Keratinocyte (primary cell): ENCODE measurements around the gene MTERF4. TPM values are rescaled to one million over a fixed set of nuclear protein-coding genes. Genes with fewer than 3 reads are reported as not detected.

ENCODE experiments used
- DNase-seq: peaks from one replicate; pipeline ENCODE4 v3.0.0-alpha.2; 2011; ENCODE audit warnings: low read depth, missing footprints, low spot score
- FAIRE-seq: peaks from 2 replicates; lab custom pipeline; 2011; peaks lifted over from hg19 to GRCh38; lab: Jason Lieb, UNC
- H2AFZ ChIP-seq: 2 replicates; pipeline ENCODE4 v1.6.0; 2012; ENCODE audit warnings: low read length, control low read depth, inconsistent platforms; ENCODE audit not compliant: control insufficient read depth
- H3K27ac ChIP-seq: 2 replicates; pipeline ENCODE4 v1.5.1; 2011; ENCODE audit warnings: low read length; ENCODE audit not compliant: control insufficient read depth, insufficient read depth
- H3K27me3 ChIP-seq: 3 replicates; pipeline ENCODE4 v1.6.0; 2011; ENCODE audit warnings: low read length; ENCODE audit not compliant: control insufficient read depth, insufficient read depth; ENCODE audit errors: extremely low read depth
- H3K36me3 ChIP-seq, 2 experiments: 2 replicates in 1 of 2; 3 replicates in 1 of 2; pipeline ENCODE4 v1.5.1; 2011; ENCODE audit warnings: low read length in 2 of 2, mild to moderate bottlenecking in 1 of 2; ENCODE audit not compliant: control insufficient read depth in 2 of 2, insufficient read depth in 2 of 2; ENCODE audit errors: extremely low read depth in 1 of 2
- H3K4me1 ChIP-seq: 3 replicates; pipeline ENCODE4 v1.5.1; 2011; ENCODE audit warnings: low read length; ENCODE audit not compliant: control insufficient read depth, insufficient read depth; ENCODE audit errors: extremely low read depth
- H3K4me2 ChIP-seq: 3 replicates; pipeline ENCODE4 v1.6.0; 2011; ENCODE audit warnings: low read depth, low read length; ENCODE audit not compliant: control insufficient read depth, insufficient read depth; ENCODE audit errors: extremely low read depth
- H3K4me3 ChIP-seq, 3 experiments: fragments of 200-600 bp in 1 of 3; sonication (generic) in 1 of 3; 2 replicates in 2 of 3; 3 replicates in 1 of 3; pipeline ENCODE4 v1.5.1; 2011 to 2016; ENCODE audit warnings: low read length in 3 of 3, mild to moderate bottlenecking in 3 of 3, control low read depth in 2 of 3, inconsistent platforms in 1 of 3, low read depth in 1 of 3, mixed read lengths in 1 of 3, mixed run types in 1 of 3, moderate library complexity in 1 of 3; ENCODE audit not compliant: control insufficient read depth in 2 of 3, insufficient read depth in 2 of 3; ENCODE audit errors: extremely low read depth in 1 of 3
- H3K79me2 ChIP-seq: 2 replicates; pipeline ENCODE4 v1.6.0; 2012; ENCODE audit warnings: low read length; ENCODE audit not compliant: control insufficient read depth, insufficient read depth
- H3K9ac ChIP-seq: 3 replicates; pipeline ENCODE4 v1.6.0; 2011; ENCODE audit warnings: low read length; ENCODE audit not compliant: control insufficient read depth, insufficient read depth; ENCODE audit errors: extremely low read depth
- H3K9me1 ChIP-seq: 3 replicates; pipeline ENCODE4 v1.6.0; 2011; ENCODE audit warnings: low read length; ENCODE audit not compliant: control insufficient read depth, insufficient read depth; ENCODE audit errors: extremely low read depth
- H3K9me3 ChIP-seq: 2 replicates; pipeline ENCODE4 v1.5.1; 2012; ENCODE audit warnings: low read depth, low read length; ENCODE audit not compliant: control insufficient read depth
- H4K20me1 ChIP-seq: 3 replicates; pipeline ENCODE4 v1.6.0; 2011; ENCODE audit warnings: low read length; ENCODE audit not compliant: control insufficient read depth, insufficient read depth; ENCODE audit errors: extremely low read depth
- CTCF ChIP-seq, 3 experiments: IDR thresholded peaks in 1 of 3; conservative IDR thresholded peaks in 1 of 3; optimal IDR thresholded peaks in 1 of 3; 2 replicates in 2 of 3; 3 replicates in 1 of 3; pipeline versions ENCODE3 to v1.5.1; 2011; ENCODE audit warnings: low read length in 3 of 3, mild to moderate bottlenecking in 3 of 3, moderate library complexity in 2 of 3, control low read depth in 1 of 3, inconsistent platforms in 1 of 3; ENCODE audit not compliant: insufficient read depth in 2 of 3; ENCODE audit errors: extremely low read depth in 1 of 3
- EZH2 ChIP-seq: IDR thresholded peaks from one replicate; pipeline ENCODE4 v1.6.1; 2012; ENCODE audit warnings: inconsistent platforms, mild to moderate bottlenecking, low read length, moderate library complexity
- dilution Hi-C: fragments of 300-500 bp; cut with MboI; formaldehyde crosslinking; loops from one replicate; pipeline ENCODE4 v1.7.0; 2020; ENCODE audit warnings: low sequenced_read_pairs; ENCODE audit not compliant: extremely low pct_ligation_motif_present
- polyA plus RNA-seq, 5 experiments: library from polyadenylated mRNA; depleted of rRNA in 3 of 5; stranded (reverse) in 3 of 5; stranded (forward) in 1 of 5; unstranded in 1 of 5; fragments of >200 nt; gene quantifications; 1 replicate in 1 of 5; 2 replicates in 3 of 5; 3 replicates in 1 of 5; pipeline versions ENCODE4 v1.2.1 to v1.2.3, GENCODE V29; 2011 to 2012; ENCODE audit warnings: missing spikeins in 2 of 5, low read depth in 1 of 5, low replicate concordance in 1 of 5

MTERF4 gene
- polyA plus RNA-seq, 1 donor (not counting 4 experiments of a cell fraction or from before 2014, with no cell fraction given) = 28.5 TPM

GRCh38 chr2:241081643-241082340 lies 20.3 kb downstream of the MTERF4 start:
- Histone ChIP-seq H2AFZ (no peak overlapping the region), H3K36me3 (peaks cover 4 to 7% of the 10 kb centered on the region in 2 experiments), H3K4me1 (no peaks in the 10 kb centered on the region), H3K9ac (no peak overlapping the region), H3K4me2 (no peak overlapping the region), H4K20me1 (no peaks in the 10 kb centered on the region), H3K9me1 (no peaks in the 10 kb centered on the region), H3K79me2 (no peaks in the 10 kb centered on the region), H3K4me3 (no peak overlapping the region), H3K9me3 (no peaks in the 10 kb centered on the region), H3K27me3 (no peaks in the 10 kb centered on the region), H3K27ac (no peak overlapping the region)
- DNase-seq (no peak), FAIRE-seq (no peak)
- TF ChIP-seq CTCF (optimal IDR thresholded peaks at IDR 0.05 in 1 of 3, IDR thresholded peaks at IDR 0.05 in 1 of 3, conservative IDR thresholded peaks at IDR 0.05 in 1 of 3; ENCODE audit: extremely low read depth in 1 of 3, insufficient read depth in 2 of 3, low read length in 3 of 3) = no peak
- no peak for TF ChIP-seq EZH2
- dilution Hi-C loops = no loop called here

- Histone ChIP-seq H3K9me3 (no peaks in the 10 kb centered on the region), H3K27me3 (no peaks in the 10 kb centered on the region), H3K36me3 (peaks cover 1 to 3% of the 10 kb centered on the region in 2 experiments), H4K20me1 (no peaks in the 10 kb centered on the region), H3K79me2 (no peaks in the 10 kb centered on the region), H3K4me1 (no peaks in the 10 kb centered on the region), H3K4me2 (no peak overlapping the region), H3K9me1 (no peaks in the 10 kb centered on the region), H3K9ac (no peak overlapping the region), H3K27ac (no peak overlapping the region), H2AFZ (no peak overlapping the region), H3K4me3 (no peak overlapping the region)
- TF ChIP-seq CTCF (optimal IDR thresholded peaks at IDR 0.05 in 1 of 3, IDR thresholded peaks at IDR 0.05 in 1 of 3, conservative IDR thresholded peaks at IDR 0.05 in 1 of 3; ENCODE audit: extremely low read depth in 1 of 3, insufficient read depth in 2 of 3, low read length in 3 of 3) (no peak), EZH2 (no peak)
- DNase-seq (no peak), FAIRE-seq (no peak)
- dilution Hi-C loops = no loop called here
Measured at GRCh38 chr2:241081190-241081642, 20.9 kb downstream of the MTERF4 start.
